Mucosa of rectum (tissue), 2 donors: ENCODE measurements around the gene GUCY2F.

Experiments used
- H3K27ac ChIP-seq, 2 donors: one replicate each; pipeline ENCODE4 v1.7.0; 2013; ENCODE audit warnings: inconsistent platforms in 2 of 2, low read depth in 2 of 2, low read length in 2 of 2
- H3K27me3 ChIP-seq, 2 donors: one replicate each; pipeline ENCODE4 v1.7.0; 2013; ENCODE audit warnings: low read length in 2 of 2; ENCODE audit not compliant: control insufficient read depth in 2 of 2, insufficient read depth in 2 of 2
- H3K36me3 ChIP-seq, 2 donors: one replicate each; pipeline ENCODE4 v1.7.0; 2013; ENCODE audit warnings: low read length in 2 of 2; ENCODE audit not compliant: control insufficient read depth in 2 of 2, insufficient read depth in 2 of 2
- H3K4me1 ChIP-seq, 2 donors: one replicate each; pipeline ENCODE4 v1.7.0; 2013; ENCODE audit warnings: low read length in 2 of 2, mild to moderate bottlenecking in 1 of 2; ENCODE audit not compliant: control insufficient read depth in 2 of 2, insufficient read depth in 2 of 2
- H3K4me3 ChIP-seq, 2 donors: one replicate each; pipeline ENCODE4 v1.7.0; 2013; ENCODE audit warnings: low read length in 2 of 2
- H3K9ac ChIP-seq, 2 donors: one replicate each; pipeline ENCODE4 v1.7.0; 2013; ENCODE audit warnings: low read length in 2 of 2, low read depth in 1 of 2, mild to moderate bottlenecking in 1 of 2
- H3K9me3 ChIP-seq, 2 donors: one replicate each; pipeline ENCODE4 v1.7.0; 2013; ENCODE audit warnings: low read length in 2 of 2; ENCODE audit not compliant: control insufficient read depth in 2 of 2
- donor health status: healthy.
- donor health status: Normal muscosa, but diverticular disease.

The GUCY2F gene

DNA sequence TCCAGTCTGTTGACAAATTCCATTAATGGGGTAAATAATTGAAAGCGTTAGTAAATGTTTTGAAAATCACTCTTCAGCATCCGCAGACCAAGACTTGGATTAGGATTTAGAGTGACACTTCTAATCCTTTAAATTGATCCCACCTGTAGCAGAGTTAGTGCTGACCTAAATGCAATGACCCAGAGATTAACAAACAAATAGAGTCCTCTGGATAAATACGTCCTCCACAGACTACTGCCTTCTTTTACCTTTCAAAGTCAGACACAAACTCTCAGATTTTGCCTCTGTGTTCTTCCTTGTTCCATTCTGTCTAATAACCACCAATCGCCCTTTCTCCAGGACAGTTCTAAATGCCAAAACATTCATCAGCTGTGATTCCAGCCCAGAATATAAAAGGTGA is at the start of gene GUCY2F:
TSS of gene GUCY2F (minus strand) at position 101 of the 400 bp plus-strand sequence. CDS start 6,150 bp downstream, outside the sequence.
- Histone ChIP-seq H3K9me3 (no peaks in the 10 kb centered on the region), H3K27me3 (no peaks in the 10 kb centered on the region), H3K36me3 (no peaks in the 10 kb centered on the region), H3K4me1 (no peaks in the 10 kb centered on the region), H3K27ac (no peak within 1 kb of the TSS), H3K9ac (no peak within 1 kb of the TSS), H3K4me3 (no peak within 1 kb of the TSS)

DNA sequence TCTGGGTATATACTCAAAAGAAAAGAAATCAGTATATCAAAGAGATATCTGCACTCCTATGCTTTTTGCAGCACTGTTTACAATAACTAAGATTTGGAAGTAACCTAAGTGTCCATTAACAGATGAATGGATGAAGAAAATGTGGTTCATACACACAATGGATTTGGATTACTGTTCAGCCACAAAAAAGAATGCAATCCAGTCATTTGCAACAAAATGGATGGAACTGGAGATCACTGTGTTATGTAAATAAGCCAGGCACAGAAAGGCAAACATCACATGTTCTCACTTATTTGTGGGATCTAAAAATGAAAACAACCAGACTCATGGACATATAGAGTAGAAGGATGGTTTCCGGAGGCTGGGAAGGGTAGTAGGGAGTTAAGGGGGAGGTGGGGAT is 37.1 kb upstream of the GUCY2F start:
- no peak overlapping the region for H3K9ac ChIP-seq
- no peaks in the 10 kb centered on the region for H3K4me1 ChIP-seq
- no peak overlapping the region for H3K4me3 ChIP-seq
- H3K36me3 ChIP-seq = no peaks in the 10 kb centered on the region
- H3K9me3 ChIP-seq = no peaks in the 10 kb centered on the region
- no peak overlapping the region for H3K27ac ChIP-seq
- no peaks in the 10 kb centered on the region for H3K27me3 ChIP-seq

DNA sequence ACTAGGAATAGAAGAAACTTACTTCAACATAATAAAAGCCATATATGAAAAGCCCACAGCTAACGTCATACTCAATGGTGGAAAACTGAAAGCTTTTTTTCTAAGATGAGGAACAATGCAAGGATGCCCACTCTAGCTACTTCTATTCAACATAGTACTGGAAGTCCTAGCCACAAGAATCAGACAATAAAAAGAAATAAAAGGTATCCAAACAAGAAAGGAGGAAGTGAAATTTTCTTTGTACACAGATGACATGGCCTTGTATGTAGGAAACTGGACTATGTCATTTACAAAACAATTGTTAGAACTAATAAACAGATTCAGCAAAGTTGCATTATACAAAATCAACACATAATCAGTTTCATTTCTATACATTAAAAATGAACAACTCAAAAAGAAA is 29.2 kb upstream of the GUCY2F start:
- Histone ChIP-seq H3K4me3 (no peak overlapping the region), H3K9ac (no peak overlapping the region), H3K27me3 (peaks cover 0 to 7% of the 10 kb centered on the region in 2 donors), H3K36me3 (no peaks in the 10 kb centered on the region), H3K9me3 (no peaks in the 10 kb centered on the region), H3K27ac (no peak overlapping the region), H3K4me1 (no peaks in the 10 kb centered on the region)

DNA sequence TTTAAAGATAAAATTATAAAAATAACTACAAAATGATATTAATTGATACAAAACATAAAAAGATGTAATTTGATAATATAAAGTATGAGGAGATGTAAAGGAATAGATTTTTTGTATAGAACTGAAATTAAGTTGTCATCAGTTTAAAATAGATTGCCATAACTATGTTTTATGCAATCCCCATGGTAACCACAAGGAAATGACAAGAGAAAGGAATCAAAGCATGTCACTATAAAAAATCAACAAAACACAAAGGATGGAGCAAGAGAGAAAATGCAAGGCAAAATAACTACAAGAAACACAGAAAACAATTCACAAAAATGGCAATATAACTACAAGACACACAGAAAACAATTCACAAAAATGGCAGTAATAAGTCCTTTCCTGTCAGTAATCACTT is 27.0 kb upstream of the GUCY2F start:
- H3K4me3 ChIP-seq = no peak overlapping the region
- H3K9me3 ChIP-seq = no peaks in the 10 kb centered on the region
- no peaks in the 10 kb centered on the region for H3K4me1 ChIP-seq
- no peak overlapping the region for H3K27ac ChIP-seq
- H3K9ac ChIP-seq = no peak overlapping the region
- H3K27me3 ChIP-seq = peaks cover 0 to 17% of the 10 kb centered on the region in 2 donors
- no peaks in the 10 kb centered on the region for H3K36me3 ChIP-seq

DNA sequence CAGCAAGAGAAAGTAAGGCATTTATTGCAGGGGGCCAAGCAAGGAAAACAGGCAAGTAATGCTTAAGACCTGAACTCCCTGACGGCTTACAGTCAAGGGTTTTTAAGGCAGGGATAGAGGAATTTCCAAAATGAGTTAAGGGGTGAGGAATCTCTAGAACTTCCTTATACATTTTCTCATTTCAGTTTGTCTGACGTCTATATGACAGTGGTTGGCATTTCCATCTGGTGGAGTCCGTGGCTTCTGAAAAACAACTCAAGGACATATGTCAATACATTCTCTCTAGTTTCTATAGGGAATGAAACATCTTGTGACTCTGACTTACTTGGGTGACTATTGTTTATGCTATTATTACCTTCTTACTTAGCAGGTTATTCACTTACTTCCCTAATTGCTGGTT is 19.3 kb upstream of the GUCY2F start:
- no peak overlapping the region for H3K9ac ChIP-seq
- no peaks in the 10 kb centered on the region for H3K36me3 ChIP-seq
- H3K27me3 ChIP-seq = peaks cover 0 to 14% of the 10 kb centered on the region in 2 donors
- no peaks in the 10 kb centered on the region for H3K4me1 ChIP-seq
- no peak overlapping the region for H3K4me3 ChIP-seq
- no peak overlapping the region for H3K27ac ChIP-seq
- H3K9me3 ChIP-seq = no peaks in the 10 kb centered on the region

DNA sequence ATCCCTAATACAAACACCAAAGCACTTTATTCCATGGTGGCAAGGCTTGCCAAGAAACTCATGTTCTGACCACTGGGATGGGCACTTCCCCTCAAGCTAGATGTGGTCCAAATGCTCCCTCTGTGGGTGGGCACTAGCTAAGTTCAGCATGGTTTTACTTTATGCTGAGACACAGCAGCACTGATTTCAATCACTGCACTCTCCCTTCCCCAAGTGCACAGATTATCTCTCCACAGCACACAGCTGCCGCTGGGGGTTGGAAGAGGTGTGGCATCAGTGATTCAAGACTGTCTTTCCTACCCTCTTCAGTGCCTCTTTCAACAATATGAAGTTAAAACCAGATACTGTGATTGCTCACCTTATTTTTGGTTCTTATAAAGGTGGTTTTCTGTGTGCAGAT is 16.5 kb upstream of the GUCY2F start:
- Histone ChIP-seq H3K36me3 (no peaks in the 10 kb centered on the region), H3K27me3 (peaks cover 0 to 4% of the 10 kb centered on the region in 2 donors), H3K4me1 (no peaks in the 10 kb centered on the region), H3K9ac (no peak overlapping the region), H3K4me3 (no peak overlapping the region), H3K9me3 (no peaks in the 10 kb centered on the region), H3K27ac (no peak overlapping the region)

DNA sequence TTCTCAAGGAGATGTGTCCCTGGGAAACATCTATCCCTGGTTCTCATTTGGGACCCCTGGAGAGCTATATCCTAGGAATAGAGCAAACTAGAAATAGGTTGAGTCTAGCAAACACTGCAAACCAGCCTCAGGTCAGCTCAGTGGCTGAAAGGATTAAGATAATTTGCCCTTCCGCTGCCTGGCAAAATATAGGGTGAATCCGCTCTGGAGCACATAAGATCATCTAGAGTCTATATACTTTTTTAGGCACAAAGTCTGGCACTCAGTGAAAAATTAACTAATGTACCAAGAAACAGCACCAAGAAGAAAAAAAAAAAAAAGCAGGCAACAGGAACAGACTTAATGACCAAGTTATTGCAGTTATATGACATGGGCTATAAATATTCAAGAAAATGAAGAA is 7.3 kb upstream of the GUCY2F start:
- no peak overlapping the region for H3K4me3 ChIP-seq
- H3K27ac ChIP-seq = no peak overlapping the region
- H3K9me3 ChIP-seq = no peaks in the 10 kb centered on the region

DNA sequence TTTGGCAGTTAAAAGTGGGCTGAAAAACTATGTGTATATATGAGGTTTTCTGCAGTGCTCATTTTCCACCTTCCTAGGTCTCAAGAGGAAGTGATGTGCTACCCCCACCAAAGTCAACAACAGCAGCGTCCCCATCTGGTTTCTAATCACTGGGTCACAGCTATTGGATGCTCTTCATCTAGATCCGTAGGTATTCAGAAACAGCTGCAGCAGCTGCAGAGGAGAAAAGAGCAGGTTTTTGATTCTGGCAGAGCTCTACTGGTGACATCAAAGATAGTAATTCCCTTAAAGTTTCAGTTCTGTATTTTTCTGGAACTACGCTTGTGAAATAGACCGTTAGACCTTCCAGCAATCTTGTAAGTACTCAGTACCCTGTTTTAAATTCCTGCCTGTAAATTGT is 5.8 kb upstream of the GUCY2F start:
- H3K9ac ChIP-seq = no peak overlapping the region
- no peaks in the 10 kb centered on the region for H3K4me1 ChIP-seq
- H3K4me3 ChIP-seq = no peak overlapping the region
- H3K9me3 ChIP-seq = no peaks in the 10 kb centered on the region
- H3K27ac ChIP-seq = no peak overlapping the region
- H3K36me3 ChIP-seq = no peaks in the 10 kb centered on the region
- no peaks in the 10 kb centered on the region for H3K27me3 ChIP-seq

More for the DNA sequence above, 7.3 kb upstream of the GUCY2F start:
- no peaks in the 10 kb centered on the region for H3K36me3 ChIP-seq
- no peaks in the 10 kb centered on the region for H3K4me1 ChIP-seq
- no peak overlapping the region for H3K9ac ChIP-seq
- H3K27me3 ChIP-seq = no peaks in the 10 kb centered on the region

DNA sequence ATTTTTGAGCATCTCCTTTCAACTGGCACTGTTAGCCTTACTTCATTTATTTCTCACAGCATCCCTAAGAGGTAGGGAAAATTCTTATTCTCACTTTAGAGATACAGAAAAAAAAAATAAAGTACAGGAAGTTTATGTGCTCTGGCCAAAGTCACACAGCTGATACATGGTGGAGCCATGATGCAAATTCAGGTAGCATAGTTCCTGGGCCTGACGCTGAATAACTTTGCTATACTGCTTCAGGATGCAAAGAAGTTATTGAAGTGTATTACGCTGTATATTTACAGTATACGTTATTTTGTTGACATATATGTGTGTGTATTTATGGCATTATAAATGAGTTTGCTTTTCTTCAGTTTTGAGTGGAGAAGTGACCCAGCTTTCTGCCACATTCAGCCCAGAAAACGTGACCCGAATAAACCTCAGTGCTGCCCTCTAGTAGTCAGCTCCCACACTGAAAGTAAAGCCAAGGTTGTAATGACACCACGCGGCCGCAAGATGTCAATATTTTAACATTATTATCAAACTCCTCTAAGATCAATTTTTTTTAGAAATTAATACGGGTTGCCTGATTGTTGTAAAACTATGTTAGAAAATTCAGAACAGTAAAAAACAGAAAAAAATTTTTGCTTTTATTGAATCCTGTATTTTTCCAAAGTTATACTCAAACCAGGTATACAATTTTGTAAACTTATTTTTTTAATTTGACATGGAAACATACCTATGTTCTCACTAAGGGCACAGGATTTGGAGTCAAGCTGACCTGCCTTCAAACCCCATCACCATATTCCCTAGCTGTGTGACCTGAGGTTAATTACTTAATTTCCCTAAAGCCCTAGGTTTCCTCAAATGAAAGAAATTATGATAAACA is 3.8 kb upstream of the GUCY2F start:
- Histone ChIP-seq H3K9me3 (no peaks in the 10 kb centered on the region), H3K36me3 (no peaks in the 10 kb centered on the region), H3K9ac (no peak overlapping the region), H3K27ac (no peak overlapping the region), H3K4me1 (no peaks in the 10 kb centered on the region), H3K27me3 (no peaks in the 10 kb centered on the region), H3K4me3 (no peak overlapping the region)

DNA sequence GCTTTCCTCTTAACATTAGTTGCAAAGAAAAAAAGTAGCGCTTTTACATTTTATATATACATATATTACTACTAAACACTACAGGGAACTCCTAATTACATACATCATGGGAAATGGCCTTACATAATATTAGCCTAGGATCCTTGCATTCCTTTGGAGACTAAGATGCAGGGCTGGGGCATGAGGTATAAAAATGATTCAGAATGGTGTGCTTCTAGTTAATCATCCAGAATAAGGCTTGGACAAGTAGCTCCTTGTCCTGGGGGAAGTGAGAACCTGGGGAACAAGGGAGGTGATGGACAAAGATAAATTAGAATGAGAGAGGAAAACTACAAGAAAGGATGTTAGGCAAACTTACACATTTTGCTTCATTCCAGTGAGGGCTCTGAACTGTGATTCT is 3.0 kb upstream of the GUCY2F start:
- no peaks in the 10 kb centered on the region for H3K36me3 ChIP-seq
- no peak overlapping the region for H3K4me3 ChIP-seq
- no peaks in the 10 kb centered on the region for H3K9me3 ChIP-seq
- H3K9ac ChIP-seq = no peak overlapping the region
- H3K27ac ChIP-seq = no peak overlapping the region
- no peaks in the 10 kb centered on the region for H3K27me3 ChIP-seq
- no peaks in the 10 kb centered on the region for H3K4me1 ChIP-seq
